HEK293 (cell line): Measurements from ENCODE around the gene EMD.

Source experiments
- PRDM2 ChIP-seq: fragments of 450-650 bp; formaldehyde crosslinking; IDR thresholded peaks from 2 replicates; pipeline ENCODE4 v1.5.1; 2016; ENCODE audit warnings: missing biosample characterization, missing genetic modification characterization, borderline replicate concordance
- ZNF223 ChIP-seq: fragments of 450-650 bp; formaldehyde crosslinking; IDR thresholded peaks from 2 replicates; pipeline ENCODE4 v1.5.1; 2016; ENCODE audit warnings: missing biosample characterization, missing genetic modification characterization

The EMD gene

GRCh38 chrX:154430916-154431315 lies 51.8 kb downstream of the EMD start (continued):
- TF ChIP-seq PRDM2 (tag by site-specific recombination): no peak
- TF ChIP-seq ZNF223 (tag by site-specific recombination): no peak
